Stimulated activated naive CD8-positive, alpha-beta T cell treated with anti-CD3 and anti-CD28 coated beads, Interleukin-15, Interleukin-2, amounts not matched to agents 100 U/mL and 50 U/mL, for 24 hours (primary cell): ENCODE results near the gene IPO11.
"Not testable (repeated sequence)": the region's sequence is repeated elsewhere in the genome, so short reads cannot be mapped to it uniquely, and the experiment has no call there.

Experiments
- ATAC-seq: fragments of 150-1000 bp; cut with Tn5 transposase; one replicate; pipeline ENCODE4 v1.10.0; 2021
- DNase-seq: peaks from one replicate; pipeline ENCODE4 v3.0.0; 2021

Gene IPO11

DNA sequence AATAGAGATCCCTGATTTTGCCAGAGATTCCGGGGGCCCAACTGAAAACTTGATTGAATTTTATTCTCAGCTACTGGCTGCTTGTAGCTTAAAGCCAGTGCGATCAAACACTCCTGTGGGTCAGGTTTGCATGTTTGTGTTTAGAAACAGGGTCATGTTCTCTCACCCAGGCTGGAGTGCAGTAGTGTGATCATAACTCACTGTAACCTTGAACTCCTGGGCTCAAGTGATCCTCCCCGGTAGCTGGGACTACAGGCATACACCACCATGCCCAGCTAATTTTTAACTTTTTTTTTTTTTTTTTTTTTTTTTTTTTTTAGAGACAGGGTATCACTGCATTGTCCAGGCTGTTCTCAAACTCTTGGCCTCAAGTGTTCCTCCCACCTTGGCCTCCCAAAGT, 232.7 kb downstream of the IPO11 start:
- ATAC-seq (no peak), DNase-seq (no peak)

DNA sequence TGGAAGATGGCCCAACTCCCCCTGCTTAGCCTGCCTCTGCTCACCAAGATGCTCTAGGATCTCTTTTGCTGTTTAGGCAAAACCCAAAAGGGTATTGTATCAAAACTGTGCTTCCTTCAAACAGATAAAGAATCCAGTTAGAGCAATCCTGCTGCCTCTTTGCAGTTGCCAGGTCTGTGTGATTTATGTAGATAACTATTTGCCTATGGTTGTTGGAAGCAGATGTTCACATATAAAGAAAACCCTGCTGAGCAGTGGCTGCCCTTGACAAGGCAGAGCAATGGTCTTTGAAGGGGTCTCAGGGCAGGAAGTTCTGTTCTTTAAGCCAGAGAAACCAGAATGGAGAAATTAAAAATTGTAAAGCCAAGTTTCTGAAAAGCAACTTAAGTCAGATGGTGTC, 234.7 kb downstream of the IPO11 start:
- ATAC-seq (no peak), DNase-seq (no peak)

DNA sequence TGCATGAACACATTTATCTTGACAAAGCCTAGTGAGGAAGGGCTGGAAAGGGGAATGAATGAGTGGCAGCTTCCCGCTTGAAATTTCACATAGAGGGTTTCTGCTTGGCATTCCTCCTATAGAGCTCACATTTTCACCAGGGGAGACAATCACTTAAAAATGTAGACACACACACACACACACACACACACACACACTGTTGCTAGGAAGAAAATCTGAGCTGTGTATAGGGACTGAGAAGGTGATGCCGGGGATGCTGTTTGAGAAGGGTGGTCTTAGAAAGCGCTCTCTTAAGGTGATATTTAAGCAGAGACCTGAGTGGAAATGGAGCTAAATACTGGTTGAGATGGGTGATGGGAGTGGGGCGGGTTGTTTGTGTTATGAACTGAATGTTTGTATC, 236.5 kb downstream of the IPO11 start:
- no peak for ATAC-seq
- no peak for DNase-seq

DNA sequence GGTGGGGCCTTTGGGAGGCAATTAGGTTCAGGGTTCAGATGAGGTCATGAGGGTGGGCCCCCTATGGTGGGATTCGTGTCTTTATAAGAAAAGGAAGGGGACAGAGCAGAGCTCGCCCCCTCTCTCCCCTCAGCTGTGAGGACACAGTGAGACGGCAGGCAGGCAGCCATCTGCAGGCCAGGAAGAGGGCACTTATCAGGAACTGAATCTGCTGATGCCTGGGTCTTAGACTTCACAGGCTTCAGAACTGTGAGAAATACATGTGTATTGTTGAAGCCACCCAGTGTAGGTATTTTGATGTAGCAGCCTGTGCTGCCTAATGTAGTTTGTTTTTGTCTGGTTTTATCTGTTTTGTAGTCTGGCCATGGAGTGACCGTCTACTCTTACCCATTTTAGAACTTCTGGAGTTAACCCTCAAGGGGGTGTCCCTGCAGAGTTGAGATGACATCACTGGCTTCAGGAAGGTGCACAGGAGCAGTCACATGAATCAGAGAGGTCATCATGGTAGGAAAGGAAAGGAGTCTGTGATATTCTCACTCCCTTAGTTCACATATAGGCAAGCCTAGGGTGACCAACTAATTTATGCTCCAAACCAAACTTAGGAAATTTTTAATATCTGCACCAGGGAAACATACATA, 237.0 kb downstream of the IPO11 start:
- ATAC-seq (no peak), DNase-seq (no peak)

DNA sequence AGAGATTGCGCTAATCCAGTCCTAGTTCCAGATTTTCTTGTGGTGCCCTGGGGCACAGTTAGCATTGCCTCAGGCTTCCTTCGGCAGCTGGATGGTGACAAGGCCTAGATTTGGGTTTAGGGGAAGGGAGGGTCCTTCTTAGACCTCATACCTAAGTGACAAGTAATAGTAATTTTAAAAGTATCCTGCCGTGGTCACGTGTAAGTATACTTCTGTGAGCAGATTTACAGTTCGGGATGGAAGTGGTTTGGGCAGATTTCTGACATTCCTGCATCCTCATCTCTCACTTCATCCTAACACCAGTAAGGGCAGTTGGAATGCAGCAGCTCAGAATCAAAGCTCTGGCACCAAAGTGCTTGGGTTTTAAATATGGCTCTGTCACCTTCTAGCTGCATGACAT, 237.6 kb downstream of the IPO11 start:
- ATAC-seq = no peak

DNA sequence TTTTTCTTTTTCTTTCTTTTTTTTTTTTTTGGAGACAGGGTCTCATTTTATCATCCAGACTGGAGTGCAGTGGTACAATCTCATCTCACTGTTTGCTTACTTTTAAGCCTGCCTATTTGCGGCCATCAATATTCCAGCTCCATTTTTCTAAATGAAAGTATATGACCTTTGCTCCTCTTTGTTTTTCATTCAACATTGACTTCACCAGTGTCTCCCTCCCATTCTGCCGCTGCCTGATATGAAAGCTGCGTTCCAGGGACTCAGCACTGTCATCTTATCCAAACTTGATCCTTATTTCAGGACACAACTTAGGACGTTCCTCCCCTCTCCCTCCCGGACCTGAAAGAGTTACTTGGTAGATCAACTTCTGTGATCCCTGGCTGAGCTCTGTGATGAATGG, 239.7 kb downstream of the IPO11 start:
- ATAC-seq (no peak), DNase-seq (no peak)

More for the DNA sequence above, 237.6 kb downstream of the IPO11 start:
- no peak for DNase-seq

DNA sequence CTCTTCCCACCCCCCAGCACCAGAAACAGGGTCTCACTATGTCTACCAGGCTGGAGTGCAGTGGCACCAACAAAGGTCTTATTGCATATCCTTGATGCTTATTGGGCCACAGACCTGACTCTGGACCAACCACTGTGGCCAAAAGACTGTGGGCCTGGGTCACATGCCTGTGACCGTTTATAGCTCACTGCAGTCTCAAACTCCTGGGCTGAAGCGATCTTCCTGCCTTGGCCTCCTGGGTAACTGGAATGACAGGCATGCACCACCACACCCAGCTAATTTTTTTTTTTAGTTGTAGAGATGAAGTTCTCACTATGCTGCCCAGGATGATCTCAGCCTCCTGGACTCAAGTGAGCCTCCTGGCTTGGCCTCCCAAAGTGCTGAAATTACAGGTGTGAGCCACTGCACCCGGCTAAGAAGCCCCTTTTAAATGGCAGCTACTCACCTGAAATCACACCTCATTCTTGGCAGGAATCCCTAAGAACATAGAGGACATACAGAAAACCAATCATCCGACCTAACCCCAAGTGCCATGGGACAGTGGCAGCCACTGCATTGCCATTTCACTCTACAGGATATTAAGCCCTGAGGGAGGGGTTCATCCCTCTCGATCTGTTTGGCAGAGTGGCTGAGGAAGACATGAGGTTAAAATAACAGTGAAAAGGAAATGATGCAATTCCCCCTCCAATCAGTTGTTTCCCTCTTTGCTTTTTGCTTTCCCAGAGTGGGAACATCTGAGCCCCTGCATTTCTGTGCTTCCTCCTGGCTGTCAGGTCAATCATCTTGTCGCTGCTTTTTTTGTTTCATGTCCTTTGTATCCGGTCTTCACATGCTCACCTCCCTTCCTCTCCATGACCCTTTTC, 240.7 kb downstream of the IPO11 start:
- ATAC-seq = no peak
- no peak for DNase-seq

DNA sequence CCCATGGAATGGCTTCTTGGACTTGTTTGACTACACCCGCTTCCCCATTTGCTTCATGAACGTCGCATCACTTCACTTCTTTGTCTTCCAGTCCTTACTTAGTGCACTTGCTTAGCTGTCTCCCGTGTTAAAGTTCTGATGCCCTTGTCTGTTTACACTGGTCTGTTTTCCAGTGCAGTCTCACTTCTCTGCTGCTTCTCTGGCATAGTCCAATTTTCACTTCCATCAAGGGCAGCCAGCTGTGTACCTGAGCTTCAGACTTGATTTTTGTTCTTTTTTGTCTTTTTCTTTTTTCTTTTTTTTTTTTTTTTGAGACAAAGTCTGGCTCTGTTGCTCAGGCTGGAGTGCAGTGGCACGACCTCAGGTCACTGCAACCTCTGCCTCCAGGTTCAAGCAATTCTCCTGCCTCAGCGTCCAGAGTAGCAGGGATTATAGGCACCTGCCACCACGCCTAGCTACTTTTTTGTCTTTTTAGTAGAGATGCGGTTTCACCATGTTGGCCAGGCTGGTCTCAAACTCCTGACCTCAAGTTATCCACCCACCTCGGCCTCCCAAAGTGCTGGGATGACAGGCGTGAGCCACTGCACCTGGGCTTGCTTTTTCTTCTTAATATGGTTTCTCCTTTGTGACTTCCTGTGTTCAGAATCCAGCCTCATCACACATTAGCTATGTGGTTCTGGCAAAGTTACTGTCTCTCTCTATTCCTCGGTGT, 241.5 kb downstream of the IPO11 start:
- DNase-seq (no peak), ATAC-seq (no peak)

DNA sequence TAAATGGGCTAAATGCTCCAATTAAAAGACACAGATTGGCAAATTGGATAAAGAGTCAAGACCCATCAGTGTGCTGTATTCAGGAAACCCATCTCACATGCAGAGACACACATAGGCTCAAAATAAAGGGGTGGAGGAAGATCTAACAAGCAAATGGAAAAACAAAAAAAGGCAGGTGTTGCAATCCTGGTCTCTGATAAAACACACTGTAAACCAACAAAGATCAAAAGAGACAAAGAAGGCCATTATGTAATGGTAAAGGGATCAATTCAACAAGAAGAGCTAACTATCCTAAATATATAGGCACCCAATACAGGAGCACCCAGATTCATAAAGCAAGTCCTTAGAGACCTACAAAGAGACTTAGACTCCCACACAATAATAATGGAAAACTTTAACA, 245.2 kb downstream of the IPO11 start:
- not testable (repeated sequence) for ATAC-seq

DNA sequence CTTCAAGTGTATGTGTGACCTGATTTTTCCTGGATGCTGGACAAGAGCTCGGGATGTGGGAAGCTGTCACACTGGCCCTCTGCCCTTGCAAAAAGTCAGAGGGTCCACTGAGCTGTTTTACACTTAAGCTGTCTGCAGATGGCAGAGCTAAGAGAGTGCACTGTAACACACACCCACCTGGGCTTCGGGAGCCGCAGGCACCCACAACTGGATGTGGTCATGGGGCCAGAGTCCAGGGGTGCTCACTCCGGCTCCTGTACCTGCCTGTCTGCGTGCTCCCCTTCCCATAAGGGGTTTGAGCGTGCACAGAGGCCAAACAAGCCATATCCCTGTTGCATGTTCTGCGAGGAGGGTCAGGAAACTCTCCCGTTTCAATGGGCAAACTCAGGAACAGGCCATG, 248.6 kb downstream of the IPO11 start:
- ATAC-seq = no peak
- DNase-seq = no peak

More for the DNA sequence above, 245.2 kb downstream of the IPO11 start:
- DNase-seq = not testable (repeated sequence)

DNA sequence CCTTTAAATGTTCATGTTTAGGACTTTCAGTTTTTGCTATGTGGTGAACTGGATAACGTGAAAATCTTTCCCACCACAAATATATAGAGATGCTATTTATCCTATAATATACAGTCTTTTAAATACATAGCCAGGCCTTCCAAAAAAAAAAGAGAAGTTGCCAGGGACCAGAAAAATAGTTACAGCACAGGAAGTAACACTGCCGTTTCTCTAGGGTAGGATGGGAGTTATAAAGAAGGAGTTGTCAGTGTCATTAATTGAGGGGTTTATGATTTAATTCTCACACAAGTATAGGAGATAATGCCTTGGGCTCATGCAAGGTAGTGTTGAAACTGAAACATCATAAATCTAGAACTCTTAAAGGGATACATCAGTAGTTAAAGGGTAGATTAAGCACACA, 250.0 kb downstream of the IPO11 start:
- DNase-seq (no peak), ATAC-seq (no peak)

DNA sequence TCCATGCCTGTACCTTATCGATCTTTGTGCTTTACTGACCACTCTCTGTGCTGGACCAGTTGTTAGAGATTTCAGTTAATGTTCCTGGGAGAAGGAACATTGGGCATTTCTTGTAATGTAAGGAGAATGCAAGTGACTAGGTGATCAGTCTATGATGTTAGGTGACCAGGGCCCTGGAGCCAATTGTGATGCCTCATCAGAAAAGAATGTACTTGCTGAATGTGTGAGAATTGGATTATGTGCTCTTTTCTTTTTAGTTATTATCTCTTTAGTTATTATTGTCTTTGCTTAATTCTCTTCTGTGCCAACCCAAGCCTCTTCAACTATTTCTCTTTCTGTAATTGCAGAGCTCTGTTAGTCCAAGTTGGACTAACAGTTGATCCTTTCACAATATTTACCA, 258.9 kb downstream of the IPO11 start:
- DNase-seq = no peak
- no peak for ATAC-seq

DNA sequence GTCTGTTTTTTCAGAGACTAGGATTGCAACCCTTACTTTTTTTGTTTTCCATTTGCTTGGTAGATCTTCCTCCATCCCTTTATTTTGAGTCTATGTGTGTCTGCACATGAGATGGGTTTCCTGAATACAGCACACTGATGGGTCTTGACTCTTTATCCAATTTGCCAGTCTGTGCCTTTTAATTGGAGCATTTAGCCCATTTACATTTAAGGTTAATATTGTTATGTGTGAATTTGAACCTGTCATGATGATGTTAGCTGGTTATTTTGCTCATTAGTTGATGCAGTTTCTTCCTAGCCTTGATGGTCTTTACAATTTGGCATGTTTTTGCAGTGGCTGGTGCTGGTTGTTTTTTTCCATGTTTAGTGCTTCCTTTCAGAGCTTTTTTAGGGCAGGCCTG, 264.0 kb downstream of the IPO11 start:
- DNase-seq, ATAC-seq: not testable (repeated sequence)
